ENCODE measurements around the gene SEMA5A. TPM values are rescaled to one million over a fixed set of nuclear protein-coding genes. Genes with fewer than 3 reads are reported as not detected.
A peak's percentile ranks its signal among the peaks of the same experiment; 100 is the strongest.

The SEMA5A gene
- polyA plus RNA-seq, 1 donor (not counting 4 experiments of a cell fraction or from before 2014, with no cell fraction given), result 0.16 TPM

DNA sequence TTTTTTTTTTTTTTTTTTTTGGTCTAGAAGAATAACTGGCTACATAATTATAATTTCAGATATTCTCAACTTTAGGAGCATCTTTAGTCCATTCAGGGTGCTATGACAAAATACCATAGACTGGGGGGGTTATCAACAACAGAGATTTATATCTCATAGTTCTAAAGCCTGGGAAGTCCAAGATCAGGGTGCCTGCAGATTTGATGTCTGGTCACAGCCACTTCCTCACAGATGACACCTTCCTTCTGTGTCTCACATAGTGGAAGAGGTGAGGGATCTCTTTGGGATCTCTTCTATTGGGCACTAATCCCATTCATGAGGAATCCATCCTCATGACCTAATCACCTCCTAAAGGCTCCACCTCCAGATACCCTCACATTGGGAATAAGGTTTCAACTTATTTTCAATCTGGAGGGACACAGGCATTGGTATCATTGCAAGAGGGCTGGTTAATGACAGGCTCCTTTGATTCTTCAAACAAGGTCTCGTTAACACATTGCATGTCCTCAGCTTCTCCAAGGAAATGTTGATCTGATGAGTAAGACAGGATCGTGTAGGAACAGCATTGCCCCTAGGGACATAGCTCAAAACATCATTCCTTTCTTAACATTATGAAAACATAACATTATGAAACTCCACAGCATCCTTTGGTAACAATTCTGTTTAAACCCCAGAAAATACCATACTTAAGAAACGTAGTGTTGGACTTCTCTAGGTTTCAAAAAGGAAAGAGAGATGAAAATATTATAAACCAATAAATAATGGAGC, 372.4 kb downstream of the SEMA5A start:
- Histone ChIP-seq H3K36me3 (ENCODE audit: control insufficient read depth in 2 of 2, extremely low read depth in 1 of 2, insufficient read depth in 2 of 2, low read length in 2 of 2) (no peaks in the 10 kb centered on the region), H3K4me1 (ENCODE audit: control insufficient read depth, extremely low read depth, insufficient read depth, low read length) (peaks cover 41% of the 10 kb centered on the region), H4K20me1 (ENCODE audit: control insufficient read depth, extremely low read depth, insufficient read depth, low read length) (no peaks in the 10 kb centered on the region), H3K4me2 (ENCODE audit: control insufficient read depth, extremely low read depth, insufficient read depth, low read depth, low read length) (peak overlapping the region; percentile 60), H3K9ac (ENCODE audit: control insufficient read depth, extremely low read depth, insufficient read depth, low read length) (no peak overlapping the region), H3K79me2 (ENCODE audit: control insufficient read depth, insufficient read depth, low read length) (no peaks in the 10 kb centered on the region), H3K4me3 (ENCODE audit: control insufficient read depth in 2 of 3, extremely low read depth in 1 of 3, insufficient read depth in 2 of 3, low read depth in 1 of 3, low read length in 3 of 3) (no peak overlapping the region), H3K9me1 (ENCODE audit: control insufficient read depth, extremely low read depth, insufficient read depth, low read length) (no peaks in the 10 kb centered on the region), H3K27ac (ENCODE audit: control insufficient read depth, insufficient read depth, low read length) (peak overlapping the region; percentile 36), H2AFZ (ENCODE audit: control insufficient read depth, low read length) (peak overlapping the region; percentile 30), H3K9me3 (ENCODE audit: control insufficient read depth, low read depth, low read length) (peaks cover 11% of the 10 kb centered on the region), H3K27me3 (ENCODE audit: control insufficient read depth, extremely low read depth, insufficient read depth, low read length) (no peaks in the 10 kb centered on the region)
- dilution Hi-C loops (cut with MboI; ENCODE audit: extremely low pct_ligation_motif_present, low sequenced_read_pairs), result no loop called here
- FAIRE-seq (peak; percentile 97), DNase-seq (ENCODE audit: low read depth, low spot score) (peak; percentile 67)
- TF ChIP-seq, protein P1, sequence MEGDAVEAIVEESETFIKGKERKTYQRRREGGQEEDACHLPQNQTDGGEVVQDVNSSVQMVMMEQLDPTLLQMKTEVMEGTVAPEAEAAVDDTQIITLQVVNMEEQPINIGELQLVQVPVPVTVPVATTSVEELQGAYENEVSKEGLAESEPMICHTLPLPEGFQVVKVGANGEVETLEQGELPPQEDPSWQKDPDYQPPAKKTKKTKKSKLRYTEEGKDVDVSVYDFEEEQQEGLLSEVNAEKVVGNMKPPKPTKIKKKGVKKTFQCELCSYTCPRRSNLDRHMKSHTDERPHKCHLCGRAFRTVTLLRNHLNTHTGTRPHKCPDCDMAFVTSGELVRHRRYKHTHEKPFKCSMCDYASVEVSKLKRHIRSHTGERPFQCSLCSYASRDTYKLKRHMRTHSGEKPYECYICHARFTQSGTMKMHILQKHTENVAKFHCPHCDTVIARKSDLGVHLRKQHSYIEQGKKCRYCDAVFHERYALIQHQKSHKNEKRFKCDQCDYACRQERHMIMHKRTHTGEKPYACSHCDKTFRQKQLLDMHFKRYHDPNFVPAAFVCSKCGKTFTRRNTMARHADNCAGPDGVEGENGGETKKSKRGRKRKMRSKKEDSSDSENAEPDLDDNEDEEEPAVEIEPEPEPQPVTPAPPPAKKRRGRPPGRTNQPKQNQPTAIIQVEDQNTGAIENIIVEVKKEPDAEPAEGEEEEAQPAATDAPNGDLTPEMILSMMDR (optimal IDR thresholded peaks at IDR 0.05 in 1 of 3, IDR thresholded peaks at IDR 0.05 in 1 of 3, conservative IDR thresholded peaks at IDR 0.05 in 1 of 3; ENCODE audit: extremely low read depth in 1 of 3, insufficient read depth in 2 of 3, low read length in 3 of 3), result no peak
- TF ChIP-seq EZH2 (IDR thresholded peaks at IDR 0.05; ENCODE audit: low read length), result no peak

- DNase-seq (ENCODE audit: low read depth, low spot score), result no peak
These were observed 375.8 kb downstream of the SEMA5A start for GRCh38 chr5:9170026-9170425.

More at GRCh38 chr5:9170026-9170425, 375.8 kb downstream of the SEMA5A start:
- H3K36me3 ChIP-seq (ENCODE audit: control insufficient read depth in 2 of 2, extremely low read depth in 1 of 2, insufficient read depth in 2 of 2, low read length in 2 of 2), result no peaks in the 10 kb centered on the region
- H3K4me3 ChIP-seq (ENCODE audit: control insufficient read depth in 2 of 3, extremely low read depth in 1 of 3, insufficient read depth in 2 of 3, low read depth in 1 of 3, low read length in 3 of 3), result no peak overlapping the region
- peaks cover 41% of the 10 kb centered on the region for H3K4me1 ChIP-seq (ENCODE audit: control insufficient read depth, extremely low read depth, insufficient read depth, low read length)
- dilution Hi-C loops (cut with MboI; ENCODE audit: extremely low pct_ligation_motif_present, low sequenced_read_pairs), result no loop called here
- H3K27me3 ChIP-seq (ENCODE audit: control insufficient read depth, extremely low read depth, insufficient read depth, low read length), result no peaks in the 10 kb centered on the region
- no peak overlapping the region for H3K9ac ChIP-seq (ENCODE audit: control insufficient read depth, extremely low read depth, insufficient read depth, low read length)
- peaks cover 9% of the 10 kb centered on the region for H3K9me3 ChIP-seq (ENCODE audit: control insufficient read depth, low read depth, low read length)
- H3K79me2 ChIP-seq (ENCODE audit: control insufficient read depth, insufficient read depth, low read length), result no peaks in the 10 kb centered on the region
- TF ChIP-seq, protein P1 (optimal IDR thresholded peaks at IDR 0.05 in 1 of 3, IDR thresholded peaks at IDR 0.05 in 1 of 3, conservative IDR thresholded peaks at IDR 0.05 in 1 of 3; ENCODE audit: extremely low read depth in 1 of 3, insufficient read depth in 2 of 3, low read length in 3 of 3), result no peak
- TF ChIP-seq EZH2 (IDR thresholded peaks at IDR 0.05; ENCODE audit: low read length), result no peak
- no peaks in the 10 kb centered on the region for H4K20me1 ChIP-seq (ENCODE audit: control insufficient read depth, extremely low read depth, insufficient read depth, low read length)
- H3K27ac ChIP-seq (ENCODE audit: control insufficient read depth, insufficient read depth, low read length), result peak overlapping the region; percentile 43
- peak overlapping the region; percentile 17 for H3K4me2 ChIP-seq (ENCODE audit: control insufficient read depth, extremely low read depth, insufficient read depth, low read depth, low read length)
- peak; percentile 79 for FAIRE-seq
- no peak overlapping the region for H2AFZ ChIP-seq (ENCODE audit: control insufficient read depth, low read length)
- no peaks in the 10 kb centered on the region for H3K9me1 ChIP-seq (ENCODE audit: control insufficient read depth, extremely low read depth, insufficient read depth, low read length)

All from keratinocyte (primary cell).